HEK293 (cell line): ENCODE results near the gene C5orf63.

Experiments used
- CTCF ChIP-seq: fragments of 450-650 bp; formaldehyde crosslinking; IDR thresholded peaks from 2 replicates; pipeline ENCODE4 v1.5.1; 2016; ENCODE audit warnings: missing biosample characterization, missing genetic modification characterization
- MEIS1 ChIP-seq: sonication (generic); formaldehyde crosslinking; IDR thresholded peaks from 2 replicates; pipeline ENCODE4 v1.8.1; 2022; ENCODE audit warnings: missing genetic modification reagents, mild to moderate bottlenecking, borderline replicate concordance

GRCh38 chr5:127094161-127094814 is 21.0 kb upstream of the C5orf63 start:
- TF ChIP-seq MEIS1 (CRISPR knock-in tag) (no peak), CTCF (tag by site-specific recombination) (no peak)
